GM12875 (cell line): ENCODE data around the gene COLEC12.

Experiments used
- H3K4me3 ChIP-seq: one replicate; pipeline ENCODE4 v1.5.1; 2011; ENCODE audit warnings: low read depth, low read length, control low read depth
- TF ChIP-seq, protein P1 (sequence below): IDR thresholded peaks from 2 replicates; pipeline ENCODE4 v1.5.1; 2011; ENCODE audit warnings: low read depth, mild to moderate bottlenecking, control low read depth, inconsistent platforms, low read length, moderate library complexity, borderline replicate concordance; ENCODE audit not compliant: insufficient read depth

The COLEC12 gene

GRCh38 chr18:518081-518480 lies 17.6 kb upstream of the COLEC12 start:
- TF ChIP-seq, protein P1, sequence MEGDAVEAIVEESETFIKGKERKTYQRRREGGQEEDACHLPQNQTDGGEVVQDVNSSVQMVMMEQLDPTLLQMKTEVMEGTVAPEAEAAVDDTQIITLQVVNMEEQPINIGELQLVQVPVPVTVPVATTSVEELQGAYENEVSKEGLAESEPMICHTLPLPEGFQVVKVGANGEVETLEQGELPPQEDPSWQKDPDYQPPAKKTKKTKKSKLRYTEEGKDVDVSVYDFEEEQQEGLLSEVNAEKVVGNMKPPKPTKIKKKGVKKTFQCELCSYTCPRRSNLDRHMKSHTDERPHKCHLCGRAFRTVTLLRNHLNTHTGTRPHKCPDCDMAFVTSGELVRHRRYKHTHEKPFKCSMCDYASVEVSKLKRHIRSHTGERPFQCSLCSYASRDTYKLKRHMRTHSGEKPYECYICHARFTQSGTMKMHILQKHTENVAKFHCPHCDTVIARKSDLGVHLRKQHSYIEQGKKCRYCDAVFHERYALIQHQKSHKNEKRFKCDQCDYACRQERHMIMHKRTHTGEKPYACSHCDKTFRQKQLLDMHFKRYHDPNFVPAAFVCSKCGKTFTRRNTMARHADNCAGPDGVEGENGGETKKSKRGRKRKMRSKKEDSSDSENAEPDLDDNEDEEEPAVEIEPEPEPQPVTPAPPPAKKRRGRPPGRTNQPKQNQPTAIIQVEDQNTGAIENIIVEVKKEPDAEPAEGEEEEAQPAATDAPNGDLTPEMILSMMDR, result no peak
- no peak overlapping the region for H3K4me3 ChIP-seq

DNA sequence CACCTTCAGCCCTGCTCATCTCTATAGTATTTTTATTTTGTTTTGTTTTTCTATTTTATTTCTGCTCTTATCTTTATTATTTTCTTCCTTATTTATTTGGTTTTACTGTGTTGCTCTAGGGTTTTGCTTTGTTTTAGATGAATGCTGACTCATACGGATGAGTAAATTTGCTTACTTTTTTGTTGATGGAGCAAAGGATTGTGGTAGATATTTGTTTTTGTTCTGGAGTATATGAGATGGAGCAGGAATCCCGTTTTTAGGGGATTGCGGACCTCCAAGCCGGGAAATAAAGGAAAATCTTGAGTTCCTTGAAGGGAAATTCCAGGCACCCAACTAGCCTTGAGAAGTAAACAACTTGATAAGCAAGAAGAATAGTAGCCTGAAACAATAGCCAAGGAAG lies 15.3 kb upstream of the COLEC12 start:
- TF ChIP-seq, protein P1, result no peak

DNA sequence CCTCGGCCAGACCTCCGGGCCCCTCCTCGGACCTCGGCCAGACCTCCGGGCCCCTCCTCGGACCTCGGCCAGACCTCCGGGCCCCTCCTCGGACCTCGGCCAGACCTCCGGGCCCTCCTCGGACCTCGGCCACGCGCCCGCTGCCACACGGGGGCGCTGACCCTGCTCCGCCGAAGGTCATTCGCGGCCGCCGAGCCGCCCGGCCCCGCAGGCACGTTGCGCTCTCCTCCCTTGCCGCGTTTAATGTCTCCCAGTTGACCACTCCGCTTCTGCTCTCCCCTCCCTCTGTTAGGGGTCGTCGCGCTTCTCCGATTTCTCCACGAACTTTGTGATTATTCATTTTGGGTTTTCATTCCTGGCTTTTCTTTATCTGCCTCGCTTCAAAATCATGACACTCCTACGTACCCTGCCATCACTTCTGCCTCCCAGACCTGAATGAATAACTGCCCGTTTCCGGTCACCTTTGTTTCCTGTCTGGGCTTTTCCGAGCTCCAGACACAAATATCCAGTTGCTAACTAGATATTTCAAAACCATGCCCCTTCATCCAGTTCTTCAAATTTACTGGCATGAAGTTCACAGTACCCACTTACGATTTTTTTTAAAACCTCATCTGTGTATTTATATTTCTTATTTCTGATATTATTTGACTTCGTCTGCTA lies 14.8 kb upstream of the COLEC12 start:
- no peak overlapping the region for H3K4me3 ChIP-seq
- TF ChIP-seq, protein P1, result no peak

More for the DNA sequence above, 15.3 kb upstream of the COLEC12 start:
- no peak overlapping the region for H3K4me3 ChIP-seq

DNA sequence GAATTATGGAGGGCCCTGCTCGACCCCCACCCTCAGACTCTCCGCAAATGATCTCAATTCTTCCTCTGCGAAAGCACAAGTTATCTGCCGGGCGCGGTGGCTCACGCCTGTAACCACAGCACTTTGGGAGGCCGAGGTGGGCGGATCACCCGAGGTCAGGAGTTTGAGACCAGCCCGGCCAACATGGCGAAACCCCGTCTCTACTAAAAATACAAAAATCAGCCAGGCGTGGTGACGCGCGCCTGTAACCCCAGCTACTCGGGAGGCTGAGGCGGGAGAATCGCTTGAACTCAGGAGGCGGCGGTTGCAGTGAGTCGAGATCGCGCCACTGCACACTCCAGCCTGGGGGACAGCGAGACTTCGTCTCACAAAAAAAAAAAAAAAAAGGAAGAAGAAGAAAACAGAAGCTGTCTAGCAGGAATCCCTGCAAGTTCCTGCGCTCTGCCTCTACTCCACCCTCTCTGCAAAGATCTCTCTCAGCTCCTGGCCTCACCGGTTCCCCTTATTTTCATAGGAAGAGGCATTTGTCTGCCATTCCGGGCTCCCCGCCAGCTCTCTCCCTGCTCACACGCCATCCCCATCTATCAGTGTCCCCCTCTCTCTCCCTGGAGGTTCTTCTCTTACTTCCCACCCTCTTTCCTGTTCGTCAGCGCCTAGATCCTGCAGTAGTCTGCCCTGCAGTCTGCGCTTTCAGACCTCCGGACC lies 13.5 kb upstream of the COLEC12 start:
- TF ChIP-seq, protein P1, result no peak
- no peak overlapping the region for H3K4me3 ChIP-seq

GRCh38 chr18:512957-513356 lies 12.5 kb upstream of the COLEC12 start:
- TF ChIP-seq, protein P1, result no peak
- H3K4me3 ChIP-seq, result no peak overlapping the region

DNA sequence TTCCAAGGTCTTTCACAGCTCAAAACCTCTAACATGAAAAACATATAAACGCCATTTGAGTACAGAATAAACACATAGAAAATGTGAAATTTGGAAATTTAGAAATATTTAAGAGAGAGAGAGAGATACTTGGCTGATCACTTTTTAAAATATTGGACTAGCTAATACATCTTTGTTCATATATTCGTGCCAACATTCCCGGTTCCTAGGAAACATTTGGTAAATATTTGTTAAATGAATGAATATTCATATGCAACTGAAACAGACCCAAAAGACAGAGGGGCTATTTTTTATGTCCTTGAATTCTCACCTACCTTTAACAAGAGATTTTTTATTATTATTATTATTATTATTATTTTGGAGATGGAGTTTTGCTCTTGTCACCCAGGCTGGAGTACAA lies 8.3 kb upstream of the COLEC12 start:
- TF ChIP-seq, protein P1, result no peak

GRCh38 chr18:507636-508035 lies 7.1 kb upstream of the COLEC12 start:
- TF ChIP-seq, protein P1, result no peak

More for the DNA sequence above, 8.3 kb upstream of the COLEC12 start:
- H3K4me3 ChIP-seq, result no peak overlapping the region

More at GRCh38 chr18:507636-508035, 7.1 kb upstream of the COLEC12 start:
- no peak overlapping the region for H3K4me3 ChIP-seq
